Measurements from ENCODE around the gene TEX30. TPM values are rescaled to one million over a fixed set of nuclear protein-coding genes. Genes with fewer than 3 reads are reported as not detected.

The TEX30 gene
- total and polyA plus RNA-seq, 2 of the 4 experiments (the other 2 are of a cell fraction), result 8.1 to 10.4 TPM

- no peak for ATAC-seq (ENCODE audit: low read depth)
- Histone ChIP-seq H3K18ac (ENCODE audit: low read depth, low read length) (no peak overlapping the region), H4K8ac (ENCODE audit: low read depth in 2 of 2, low read length in 2 of 2) (no peak overlapping the region), H4K5ac (ENCODE audit: low read depth, low read length) (no peak overlapping the region), H2AK9ac (replicated peaks; ENCODE audit: low read depth, low read length, poor library complexity) (no peak overlapping the region), H3K9ac (ENCODE audit: low read depth, low read length) (no peak overlapping the region), H3K27me3 (ENCODE audit: control insufficient read depth, insufficient read depth, low read length) (no peaks in the 10 kb centered on the region), H2BK15ac (ENCODE audit: low read depth, low read length) (no peak overlapping the region), H3K56ac (ENCODE audit: extremely low read depth, insufficient read depth, low read length) (no peak overlapping the region), H3K27ac (ENCODE audit: insufficient read depth, low read length) (no peak overlapping the region), H3K36me3 (ENCODE audit: control insufficient read depth, insufficient read depth, low read length) (no peaks in the 10 kb centered on the region), H3K14ac (replicated peaks; ENCODE audit: low read depth, low read length) (no peak overlapping the region), H3K9me1 (ENCODE audit: insufficient read depth, low read length) (no peaks in the 10 kb centered on the region), H3K4me1 (ENCODE audit: control insufficient read depth, insufficient read depth, low read length) (no peaks in the 10 kb centered on the region), H2AK5ac (ENCODE audit: low read depth, low read length) (no peak overlapping the region), H2AFZ (replicated peaks; ENCODE audit: low read length, poor library complexity) (no peak overlapping the region), H3K79me1 (ENCODE audit: low read depth in 1 of 2, low read length in 2 of 2) (no peaks in the 10 kb centered on the region), H3K4me2 (ENCODE audit: low read depth, low read length) (no peak overlapping the region), H2BK5ac (ENCODE audit: low read depth, low read length, poor library complexity, severe bottlenecking) (no peak overlapping the region), H4K91ac (ENCODE audit: insufficient read depth, low read depth, low read length) (no peak overlapping the region), H4K20me1 (ENCODE audit: insufficient read depth, low read length) (no peaks in the 10 kb centered on the region), H2BK120ac (ENCODE audit: low read depth, low read length) (no peak overlapping the region), H3K9me3 (ENCODE audit: control insufficient read depth, insufficient read depth, low read length) (no peaks in the 10 kb centered on the region), H3K4ac (ENCODE audit: low read depth, low read length) (no peak overlapping the region), H3K4me3 (ENCODE audit: insufficient read depth, low read depth, low read length) (no peak overlapping the region), H2BK20ac (ENCODE audit: low read depth, low read length) (no peak overlapping the region), H3K23ac (ENCODE audit: low read depth, low read length) (no peak overlapping the region)
- dilution Hi-C loops (cut with HindIII; ENCODE audit: low sequenced_read_pairs, unreplicated experiment) (no loop called here), in situ Hi-C loops (cut with MboI; ENCODE audit: low sequenced_read_pairs) (no loop called here), intact Hi-C loops (cut with micrococcal nuclease) (no loop called here)
- TF ChIP-seq MXI1 (IDR thresholded peaks at IDR 0.05; ENCODE audit: borderline replicate concordance, low read depth, low read length) (no peak), MAZ (IDR thresholded peaks at IDR 0.05; ENCODE audit: borderline replicate concordance, low read depth, low read length) (no peak), RAD21 (IDR thresholded peaks at IDR 0.05; ENCODE audit: low read length) (no peak), CEBPB (IDR thresholded peaks at IDR 0.05; ENCODE audit: low read depth, low read length) (no peak), NFE2L2 (IDR thresholded peaks at IDR 0.05; ENCODE audit: low read depth, low read length) (no peak), RCOR1 (IDR thresholded peaks at IDR 0.05; ENCODE audit: insufficient replicate concordance, low read length) (no peak), CHD1 (IDR thresholded peaks at IDR 0.05; ENCODE audit: low read depth, low read length) (no peak), USF2 (IDR thresholded peaks at IDR 0.05; ENCODE audit: low read depth, low read length) (no peak), FOS (IDR thresholded peaks at IDR 0.05; ENCODE audit: low read depth, low read length) (no peak), CTCF (conservative IDR thresholded peaks at IDR 0.05; ENCODE audit: low read depth, low read length) (no peak), BHLHE40 (IDR thresholded peaks at IDR 0.05; ENCODE audit: low read depth, low read length) (no peak), RFX5 (IDR thresholded peaks at IDR 0.05; ENCODE audit: low read depth, low read length) (no peak), SMC3 (IDR thresholded peaks at IDR 0.05; ENCODE audit: low read depth, low read length) (no peak), POLR2A (IDR thresholded peaks at IDR 0.05; ENCODE audit: low read depth, low read length) (no peak), MAFK (IDR thresholded peaks at IDR 0.05; ENCODE audit: low read depth, low read length) (no peak)
- ChIA-PET CTCF (no interaction called here), POLR2A (ENCODE audit: unreplicated experiment) (no interaction called here)
- no CpG with 5 or more reads among the region's 2 CpGs for WGBS, 2 experiments (ENCODE audit: extremely low coverage in 2 of 2, insufficient read length in 1 of 2)
- no peak for DNase-seq
- no TSS peak for BruUV-seq (replicated peaks)
Observed at GRCh38 chr13:102758842-102759241, 14.7 kb downstream of the TEX30 start.
